Fibroblast of lung (primary cell): ENCODE results near the gene INAFM1. TPM values are rescaled to one million over a fixed set of nuclear protein-coding genes. Genes with fewer than 3 reads are reported as not detected.

ENCODE experiments used
- DNase-seq, 2 donors: peaks; one replicate each; pipeline versions ENCODE4 v3.0.0 to v3.0.0-alpha.2; 2010; ENCODE audit warnings: low read depth in 2 of 2
- H2AFZ ChIP-seq: 2 replicates; pipeline ENCODE4 v1.5.1; 2012; ENCODE audit warnings: low read length, control low read depth, inconsistent platforms
- H3K27ac ChIP-seq: 2 replicates; pipeline ENCODE4 v1.5.1; 2011; ENCODE audit warnings: low read length, control low read depth; ENCODE audit not compliant: insufficient read depth
- H3K27me3 ChIP-seq: 2 replicates; pipeline ENCODE4 v1.5.1; 2011; ENCODE audit warnings: mild to moderate bottlenecking, low read length; ENCODE audit not compliant: control insufficient read depth, insufficient read depth
- H3K36me3 ChIP-seq: 2 replicates; pipeline ENCODE4 v1.5.1; 2011; ENCODE audit warnings: low read length; ENCODE audit not compliant: control insufficient read depth, insufficient read depth
- H3K4me1 ChIP-seq: 2 replicates; pipeline ENCODE4 v1.5.1; 2011; ENCODE audit warnings: low read length; ENCODE audit not compliant: control insufficient read depth, insufficient read depth; ENCODE audit errors: extremely low read depth
- H3K4me2 ChIP-seq: 2 replicates; pipeline ENCODE4 v1.5.1; 2011; ENCODE audit warnings: low read length, control low read depth; ENCODE audit not compliant: insufficient read depth; ENCODE audit errors: extremely low read depth
- H3K4me3 ChIP-seq, 4 experiments: fragments of 200-600 bp in 1 of 4; sonication (generic) in 1 of 4; replicated peaks in 1 of 4; 2 replicates each; pipeline ENCODE4 v1.5.1; 2011 to 2016; ENCODE audit warnings: low read length in 4 of 4, low read depth in 3 of 4, mild to moderate bottlenecking in 3 of 4, control low read depth in 2 of 4, inconsistent platforms in 1 of 4, mixed read lengths in 1 of 4; ENCODE audit not compliant: insufficient read depth in 1 of 4; ENCODE audit errors: control extremely low read depth in 1 of 4
- H3K79me2 ChIP-seq: 2 replicates; pipeline ENCODE4 v1.5.1; 2012; ENCODE audit warnings: mild to moderate bottlenecking, low read length, inconsistent platforms; ENCODE audit not compliant: control insufficient read depth, insufficient read depth
- H3K9ac ChIP-seq: 2 replicates; pipeline ENCODE4 v1.5.1; 2011; ENCODE audit warnings: mild to moderate bottlenecking, low read length, control low read depth; ENCODE audit not compliant: insufficient read depth
- H3K9me3 ChIP-seq: 2 replicates; pipeline ENCODE4 v1.5.1; 2012; ENCODE audit warnings: low read depth, low read length; ENCODE audit not compliant: control insufficient read depth, insufficient read depth
- H4K20me1 ChIP-seq: 2 replicates; pipeline ENCODE4 v1.5.1; 2011; ENCODE audit warnings: low read length; ENCODE audit not compliant: control insufficient read depth, insufficient read depth; ENCODE audit errors: extremely low read depth
- EZH2 ChIP-seq: IDR thresholded peaks from 2 replicates; pipeline ENCODE4 v1.5.1; 2012; ENCODE audit warnings: low read length, control low read depth, mild to moderate bottlenecking; ENCODE audit errors: missing control alignments
- polyA plus RNA-seq, 2 donors: library from polyadenylated mRNA; depleted of rRNA in 1 of 2; stranded (reverse) in 1 of 2; unstranded in 1 of 2; fragments of >200 nt; gene quantifications; 2 replicates each; pipeline ENCODE4 v1.2.1, GENCODE V29; 2011 to 2012; ENCODE audit warnings: missing spikeins in 1 of 2
- total RNA-seq: library from RNA; depleted of rRNA; stranded (reverse); fragments of >200 nt; gene quantifications from 2 replicates; pipeline ENCODE4 v1.2.1, GENCODE V29; 2014
- TF ChIP-seq, protein P1 (sequence below), 2 donors: IDR thresholded peaks in 1 of 2; conservative IDR thresholded peaks in 1 of 2; 1 replicate in 1 of 2; 2 replicates in 1 of 2; pipeline ENCODE4 v1.5.1; 2011 to 2012; ENCODE audit warnings: low read length in 2 of 2, control low read depth in 1 of 2, inconsistent platforms in 1 of 2, low read depth in 1 of 2, mild to moderate bottlenecking in 1 of 2

Gene INAFM1
- total and polyA plus RNA-seq, 2 donors (not counting 1 experiment from before 2014, with no cell fraction given): 2.0 to 3.6 TPM

DNA sequence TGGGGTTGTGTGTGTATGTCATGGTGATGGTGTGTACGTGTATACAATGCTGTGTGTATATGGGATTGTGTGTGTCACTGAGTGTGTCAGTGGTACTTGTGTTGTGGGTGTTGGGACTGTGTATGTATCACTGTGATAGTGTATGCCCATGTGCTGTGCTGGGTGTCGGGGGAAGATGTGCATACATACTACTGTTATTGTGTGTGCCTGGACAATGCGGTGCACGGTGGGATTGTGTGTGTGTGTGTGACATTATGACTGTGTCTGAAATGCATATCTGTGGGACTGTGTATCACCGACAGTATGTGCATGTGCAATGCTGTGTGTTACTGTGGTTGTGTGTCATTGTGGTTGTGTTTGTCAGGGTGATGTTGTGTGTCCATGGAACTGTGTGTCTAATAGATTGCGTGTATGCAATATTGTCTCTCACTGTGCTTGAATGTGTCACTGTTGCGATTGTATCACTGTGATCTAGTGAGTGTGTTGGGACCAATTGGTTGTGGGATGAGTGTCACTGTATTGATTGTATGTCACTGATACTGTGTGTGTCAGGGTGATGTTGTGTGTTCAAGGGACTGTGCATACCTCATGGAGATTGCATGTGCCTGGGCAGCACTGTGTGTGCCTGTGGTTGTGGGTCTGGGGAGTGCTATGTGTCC is 32.6 kb upstream of the INAFM1 start:
- Histone ChIP-seq H3K27me3 (no peaks in the 10 kb centered on the region), H3K4me3 (no peak overlapping the region), H3K4me2 (no peak overlapping the region), H3K9me3 (no peaks in the 10 kb centered on the region), H2AFZ (no peak overlapping the region), H4K20me1 (no peaks in the 10 kb centered on the region), H3K36me3 (no peaks in the 10 kb centered on the region), H3K4me1 (peaks cover 14% of the 10 kb centered on the region), H3K79me2 (no peaks in the 10 kb centered on the region), H3K27ac (no peak overlapping the region), H3K9ac (no peak overlapping the region)
- no peak for TF ChIP-seq EZH2
- TF ChIP-seq, protein P1, sequence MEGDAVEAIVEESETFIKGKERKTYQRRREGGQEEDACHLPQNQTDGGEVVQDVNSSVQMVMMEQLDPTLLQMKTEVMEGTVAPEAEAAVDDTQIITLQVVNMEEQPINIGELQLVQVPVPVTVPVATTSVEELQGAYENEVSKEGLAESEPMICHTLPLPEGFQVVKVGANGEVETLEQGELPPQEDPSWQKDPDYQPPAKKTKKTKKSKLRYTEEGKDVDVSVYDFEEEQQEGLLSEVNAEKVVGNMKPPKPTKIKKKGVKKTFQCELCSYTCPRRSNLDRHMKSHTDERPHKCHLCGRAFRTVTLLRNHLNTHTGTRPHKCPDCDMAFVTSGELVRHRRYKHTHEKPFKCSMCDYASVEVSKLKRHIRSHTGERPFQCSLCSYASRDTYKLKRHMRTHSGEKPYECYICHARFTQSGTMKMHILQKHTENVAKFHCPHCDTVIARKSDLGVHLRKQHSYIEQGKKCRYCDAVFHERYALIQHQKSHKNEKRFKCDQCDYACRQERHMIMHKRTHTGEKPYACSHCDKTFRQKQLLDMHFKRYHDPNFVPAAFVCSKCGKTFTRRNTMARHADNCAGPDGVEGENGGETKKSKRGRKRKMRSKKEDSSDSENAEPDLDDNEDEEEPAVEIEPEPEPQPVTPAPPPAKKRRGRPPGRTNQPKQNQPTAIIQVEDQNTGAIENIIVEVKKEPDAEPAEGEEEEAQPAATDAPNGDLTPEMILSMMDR (conservative IDR thresholded peaks at IDR 0.05 in 1 of 2, IDR thresholded peaks at IDR 0.05 in 1 of 2; ENCODE audit: low read depth in 1 of 2, low read length in 2 of 2): no peak
- DNase-seq: peak; percentile 12 to 15

DNA sequence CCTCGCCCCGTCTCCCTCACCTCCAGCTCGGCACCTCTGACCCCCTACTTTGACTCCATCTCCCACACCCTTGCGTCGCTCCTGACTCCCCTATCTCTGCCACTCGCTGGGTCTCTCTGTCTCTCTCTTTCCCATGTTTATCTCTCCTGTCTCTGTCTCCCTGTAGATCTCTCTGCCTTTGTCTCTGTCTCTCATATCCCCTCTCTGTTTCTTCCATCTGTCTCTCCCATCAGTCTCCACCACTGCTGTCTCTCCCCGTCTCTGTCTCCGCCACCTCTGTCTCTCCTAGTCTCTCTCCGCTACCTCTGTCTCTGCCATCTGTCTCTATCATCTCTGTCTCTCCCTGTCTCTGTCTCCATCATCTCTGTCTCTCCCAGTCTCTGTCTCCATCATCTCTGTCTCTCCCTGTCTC is 31.3 kb upstream of the INAFM1 start:
- Histone ChIP-seq H3K4me1 (peaks cover 14% of the 10 kb centered on the region), H3K27me3 (no peaks in the 10 kb centered on the region), H3K27ac (peak overlapping the region; percentile 73), H4K20me1 (no peaks in the 10 kb centered on the region), H3K9me3 (no peaks in the 10 kb centered on the region), H3K79me2 (no peaks in the 10 kb centered on the region), H3K36me3 (no peaks in the 10 kb centered on the region), H3K4me2 (peak overlapping the region; percentile 82), H2AFZ (peak overlapping the region; percentile 21), H3K9ac (peak overlapping the region; percentile 52), H3K4me3 (peak overlapping the region in 3 of 4 experiments; percentile 24 to 78 (median 54))
- no peak for TF ChIP-seq EZH2
- TF ChIP-seq, protein P1 (conservative IDR thresholded peaks at IDR 0.05 in 1 of 2, IDR thresholded peaks at IDR 0.05 in 1 of 2; ENCODE audit: low read depth in 1 of 2, low read length in 2 of 2): no peak
- no peak for DNase-seq

DNA sequence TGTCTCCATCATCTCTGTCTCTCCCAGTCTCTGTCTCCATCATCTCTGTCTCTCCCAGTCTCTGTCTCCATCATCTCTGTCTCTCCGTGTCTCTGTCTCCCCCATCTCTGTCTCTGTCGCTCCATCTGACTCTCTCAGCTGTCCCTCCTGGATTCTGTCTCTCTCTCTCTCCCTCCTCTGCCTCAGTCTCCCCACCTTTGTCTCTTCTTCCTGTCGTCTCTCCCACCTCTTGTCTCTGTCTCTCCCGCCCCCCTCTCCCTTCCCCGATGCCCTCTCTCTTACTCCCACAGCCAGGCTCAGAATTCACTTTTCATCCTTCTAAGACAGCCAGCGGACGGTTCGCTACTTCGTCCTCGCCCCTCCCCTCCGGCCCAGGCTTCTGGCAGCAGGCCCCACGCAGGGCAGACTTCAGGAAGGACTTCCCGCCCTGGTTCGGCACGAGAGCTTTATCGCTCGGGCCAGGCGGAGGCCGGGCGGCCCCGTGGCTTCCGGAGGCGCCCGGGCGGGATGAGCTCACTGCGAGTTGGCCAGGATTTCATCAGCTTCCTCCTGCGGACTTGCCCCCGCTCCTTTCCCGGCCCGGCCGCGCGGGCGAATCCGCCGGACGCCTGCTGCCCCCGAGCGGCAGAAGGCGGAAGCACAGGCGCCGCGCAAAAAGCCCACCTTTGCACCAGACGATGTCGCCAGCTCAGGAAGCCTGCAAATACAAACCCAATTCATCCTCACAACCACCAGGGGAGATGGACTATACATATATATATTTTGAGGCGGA is 30.7 kb upstream of the INAFM1 start:
- Histone ChIP-seq H3K27me3 (no peaks in the 10 kb centered on the region), H3K4me1 (peaks cover 14% of the 10 kb centered on the region), H3K9me3 (no peaks in the 10 kb centered on the region), H3K4me3 (peak overlapping the region; percentile 9 to 78 (median 39)), H4K20me1 (no peaks in the 10 kb centered on the region), H3K9ac (peak overlapping the region; percentile 52), H3K4me2 (peak overlapping the region; percentile 82), H3K36me3 (no peaks in the 10 kb centered on the region), H3K27ac (peak overlapping the region; percentile 73), H3K79me2 (no peaks in the 10 kb centered on the region), H2AFZ (peak overlapping the region; percentile 44)
- peak; percentile 94 to 97 for DNase-seq
- TF ChIP-seq, protein P1 (conservative IDR thresholded peaks at IDR 0.05 in 1 of 2, IDR thresholded peaks at IDR 0.05 in 1 of 2; ENCODE audit: low read depth in 1 of 2, low read length in 2 of 2): peak; percentile 87 to 88
- no peak for TF ChIP-seq EZH2
